D341Med (cell line): ENCODE results near the gene TBC1D20.
"Not testable (repeated sequence)": the region's sequence is repeated elsewhere in the genome, so short reads cannot be mapped to it uniquely, and the experiment has no call there.

ENCODE experiments used
- DNase-seq: peaks from one replicate; pipeline ENCODE4 v3.0.0; 2012; ENCODE audit warnings: low spot score

TBC1D20 gene, protein sequence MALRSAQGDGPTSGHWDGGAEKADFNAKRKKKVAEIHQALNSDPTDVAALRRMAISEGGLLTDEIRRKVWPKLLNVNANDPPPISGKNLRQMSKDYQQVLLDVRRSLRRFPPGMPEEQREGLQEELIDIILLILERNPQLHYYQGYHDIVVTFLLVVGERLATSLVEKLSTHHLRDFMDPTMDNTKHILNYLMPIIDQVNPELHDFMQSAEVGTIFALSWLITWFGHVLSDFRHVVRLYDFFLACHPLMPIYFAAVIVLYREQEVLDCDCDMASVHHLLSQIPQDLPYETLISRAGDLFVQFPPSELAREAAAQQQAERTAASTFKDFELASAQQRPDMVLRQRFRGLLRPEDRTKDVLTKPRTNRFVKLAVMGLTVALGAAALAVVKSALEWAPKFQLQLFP

DNA sequence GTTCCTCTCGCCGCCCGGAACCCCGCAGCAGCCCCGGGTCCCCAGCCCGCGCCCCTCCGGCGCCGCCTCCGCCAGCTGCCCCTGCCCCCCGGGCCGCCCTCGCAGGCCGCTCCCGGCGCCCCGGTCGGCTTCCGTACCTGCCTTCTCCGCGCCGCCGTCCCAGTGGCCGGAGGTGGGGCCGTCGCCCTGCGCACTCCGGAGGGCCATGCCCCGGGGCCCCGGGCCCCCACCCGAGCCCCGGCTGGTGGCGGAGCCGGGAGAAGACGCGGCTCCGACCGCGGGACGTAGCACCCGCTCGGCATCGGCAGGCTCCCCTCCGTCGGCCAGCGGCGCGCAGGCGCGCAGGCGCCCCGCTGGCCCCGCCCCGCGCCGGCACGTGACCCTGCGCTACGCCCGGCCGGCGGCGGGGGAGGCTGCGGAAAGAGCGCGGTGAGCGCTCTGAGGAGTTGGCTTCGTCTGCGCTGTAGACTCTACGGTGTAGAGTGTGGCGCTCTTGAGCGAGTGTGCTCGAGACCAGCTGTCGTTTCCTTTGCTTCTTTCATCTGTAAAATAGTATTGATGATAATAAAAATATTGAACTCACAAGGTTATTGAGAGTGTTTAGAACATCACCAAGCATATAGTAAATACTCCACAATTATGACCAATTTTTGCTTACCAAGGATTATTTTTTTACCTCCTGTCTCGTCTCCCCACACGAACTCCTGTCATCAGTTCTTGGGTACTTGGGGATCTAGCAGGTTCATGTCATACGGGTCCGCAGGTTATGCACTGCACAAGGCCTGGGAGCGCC, at the start of gene TBC1D20:
Gene TBC1D20 (minus strand): TSS at position 335 of the 793 bp plus-strand sequence. CDS start 128 bp downstream, at position 207.
- peak; percentile 98 for DNase-seq

- not testable (repeated sequence) for DNase-seq
These were observed 48.2 kb upstream of the TBC1D20 start for GRCh38 chr20:510328-511057.

GRCh38 chr20:508364-508787, 46.0 kb upstream of the TBC1D20 start:
- DNase-seq: not testable (repeated sequence)

- DNase-seq: no peak
These were observed 45.5 kb upstream of the TBC1D20 start for GRCh38 chr20:507761-508332.

GRCh38 chr20:507006-507758, 44.8 kb upstream of the TBC1D20 start:
- DNase-seq: no peak

GRCh38 chr20:504632-505075, 42.3 kb upstream of the TBC1D20 start:
- DNase-seq: no peak

GRCh38 chr20:503048-503737, 40.9 kb upstream of the TBC1D20 start:
- DNase-seq: no peak

DNA sequence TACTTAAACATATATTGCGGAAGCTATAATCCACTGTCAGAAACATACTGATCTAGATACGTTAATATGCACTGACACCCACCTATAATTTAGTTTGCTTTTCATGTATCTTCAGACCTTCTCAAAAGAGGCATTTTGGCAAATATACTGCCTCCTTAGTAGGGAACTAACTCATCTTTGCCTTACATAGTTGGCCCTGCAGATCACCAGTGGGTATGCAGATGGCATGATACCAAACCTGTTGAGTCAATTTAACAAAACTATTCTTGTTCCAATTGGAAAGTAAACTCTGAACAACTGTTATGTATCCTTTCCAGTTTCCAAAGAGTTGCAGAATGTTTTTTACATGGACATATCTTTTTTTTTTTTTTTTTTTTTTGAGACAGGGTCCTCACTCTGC, 35.6 kb upstream of the TBC1D20 start:
- DNase-seq: no peak

GRCh38 chr20:496126-496696, 33.9 kb upstream of the TBC1D20 start:
- no peak for DNase-seq

DNA sequence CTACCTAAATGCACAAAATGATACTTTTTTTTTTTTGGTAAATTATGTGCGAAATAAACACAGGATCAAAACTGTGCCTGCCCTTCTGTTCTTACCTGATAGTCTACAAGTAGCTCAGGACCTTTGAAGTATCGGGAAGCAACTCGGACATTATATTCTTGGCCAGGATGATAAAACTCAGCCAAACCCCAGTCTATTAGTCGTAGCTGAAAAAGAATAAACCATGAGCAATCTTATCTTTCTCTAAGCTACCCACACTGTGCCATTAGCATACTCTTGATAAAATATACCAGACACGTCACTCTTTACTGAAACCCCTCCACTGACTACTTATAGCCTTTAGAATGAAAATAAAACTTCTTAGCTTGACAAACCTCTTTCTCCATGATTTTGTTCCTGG, 29.8 kb upstream of the TBC1D20 start:
- no peak for DNase-seq

- DNase-seq: no peak
These were observed 25.3 kb upstream of the TBC1D20 start for GRCh38 chr20:487655-488054.

- DNase-seq: no peak
These were observed 21.7 kb upstream of the TBC1D20 start for GRCh38 chr20:483815-484644.

- DNase-seq: no peak
These were observed 18.8 kb upstream of the TBC1D20 start for GRCh38 chr20:481167-481566.

- DNase-seq: no peak
These were observed 17.7 kb upstream of the TBC1D20 start for GRCh38 chr20:480044-480443.

GRCh38 chr20:479487-479886, 17.2 kb upstream of the TBC1D20 start:
- no peak for DNase-seq

- DNase-seq: peak; percentile 54
These were observed 16.7 kb upstream of the TBC1D20 start for GRCh38 chr20:478949-479429.

DNA sequence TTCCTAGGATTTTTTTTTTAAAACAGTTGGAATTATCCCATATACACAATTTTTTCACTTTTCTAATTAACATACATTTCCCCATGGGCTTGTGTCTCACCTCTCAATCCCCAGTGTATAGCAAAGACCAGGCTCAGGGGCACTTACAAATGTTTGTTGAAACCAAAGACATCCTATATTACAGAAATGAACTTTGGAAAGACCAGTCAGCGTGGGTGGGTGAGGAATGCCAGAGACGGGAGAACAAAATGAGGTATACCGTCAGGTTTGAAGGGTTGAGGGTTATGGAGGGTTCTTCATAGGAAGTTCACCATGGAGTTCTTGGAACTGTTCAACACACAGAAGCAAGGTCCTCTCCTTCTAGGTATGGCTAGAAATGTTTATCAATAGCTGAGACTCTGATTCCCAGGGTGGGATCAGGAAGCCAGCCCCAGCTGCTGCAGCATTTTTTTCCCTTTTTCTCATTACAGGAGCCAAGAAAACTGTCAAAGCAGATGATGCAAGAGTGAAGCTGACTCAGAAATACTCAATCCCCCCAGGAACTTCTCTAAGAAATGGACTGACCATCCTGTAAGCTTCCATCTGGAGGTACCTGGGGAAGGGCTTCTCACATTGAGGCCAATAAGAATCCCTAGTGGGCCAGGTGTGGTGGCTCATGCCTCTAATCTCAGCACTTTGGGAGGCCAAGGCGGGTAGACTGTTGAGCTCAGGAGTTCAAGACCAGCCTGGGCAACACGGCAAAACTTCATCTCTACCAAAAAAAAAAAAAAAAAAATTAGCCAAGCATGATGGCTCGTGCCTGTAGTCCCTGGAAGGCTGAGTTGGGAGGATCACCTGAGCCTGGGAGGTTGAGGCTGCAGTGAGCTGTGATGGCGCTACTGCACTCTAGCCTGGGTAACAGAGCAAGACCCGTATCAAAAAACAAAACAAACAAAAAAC, 15.9 kb upstream of the TBC1D20 start:
- no peak for DNase-seq
